Transverse colon (tissue), 4 donors: ENCODE data around the gene OXER1.

ENCODE experiments used
- CTCF ChIP-seq, 5 experiments: fragments of 200-600 bp in 3 of 5; fragments of 450-650 bp in 2 of 5; sonication (generic) in 3 of 5; IDR thresholded peaks; 1 replicate in 2 of 5; 2 replicates in 3 of 5; pipeline ENCODE4 v1.5.1; 2016 to 2017; ENCODE audit warnings: antibody characterized with exemption in 5 of 5, inconsistent platforms in 3 of 5, mild to moderate bottlenecking in 2 of 5, moderate library complexity in 1 of 5
- POLR2A ChIP-seq: fragments of 450-650 bp; IDR thresholded peaks from one replicate; pipeline ENCODE4 v1.6.1; 2016; ENCODE audit warnings: antibody characterized with exemption, mild to moderate bottlenecking, moderate library complexity
- POLR2AphosphoS5 ChIP-seq, 3 donors: sonication (generic); formaldehyde crosslinking; IDR thresholded peaks; one replicate each; pipeline ENCODE4 v1.6.1; 2016; ENCODE audit warnings: antibody characterized with exemption in 3 of 3

GRCh38 chr2:42789751-42790150, 25.8 kb upstream of the OXER1 start:
- no peak for TF ChIP-seq CTCF (IDR thresholded peaks at IDR 0.05)
- TF ChIP-seq POLR2A: no peak
- TF ChIP-seq POLR2AphosphoS5 (IDR thresholded peaks at IDR 0.05): no peak
